T-helper 2 cell treated with Interferon-gamma antibody and Interleukin-4, amounts not matched to agents 5 μg/mL and 100 μg/mL, for 36 hours (primary cell): ENCODE data around the gene SEMA6A.

Experiments
- DNase-seq: peaks from one replicate; pipeline ENCODE4 v3.0.0; 2021; ENCODE audit warnings: low spot score
- H3K27ac Mint-ChIP-seq: one replicate; pipeline ENCODE4 v1.8.0; 2021; ENCODE audit warnings: mild to moderate bottlenecking, mixed read lengths
- H3K27me3 Mint-ChIP-seq: one replicate; pipeline ENCODE4 v1.8.0; 2021; ENCODE audit warnings: low read depth, mixed read lengths
- H3K36me3 Mint-ChIP-seq: one replicate; pipeline ENCODE4 v1.8.0; 2021; ENCODE audit warnings: low read depth, mixed read lengths
- H3K4me1 Mint-ChIP-seq: one replicate; pipeline ENCODE4 v1.8.0; 2021; ENCODE audit warnings: low read depth, mixed read lengths
- H3K4me3 Mint-ChIP-seq: one replicate; pipeline ENCODE4 v1.8.0; 2022; ENCODE audit warnings: mild to moderate bottlenecking, moderate library complexity, mixed read lengths
- H3K9me3 Mint-ChIP-seq: one replicate; pipeline ENCODE4 v1.8.0; 2021; ENCODE audit warnings: mixed read lengths

Gene SEMA6A

GRCh38 chr5:116453988-116454411, 120.6 kb downstream of the SEMA6A start:
- Mint-ChIP-seq H3K4me3 (no peak overlapping the region), H3K27me3 (no peaks in the 10 kb centered on the region), H3K9me3 (no peaks in the 10 kb centered on the region), H3K27ac (no peak overlapping the region), H3K4me1 (peaks cover 2% of the 10 kb centered on the region), H3K36me3 (no peaks in the 10 kb centered on the region)
- no peak for DNase-seq

GRCh38 chr5:116452774-116453368, 121.8 kb downstream of the SEMA6A start:
- peaks cover 2% of the 10 kb centered on the region for H3K4me1 Mint-ChIP-seq
- H3K9me3 Mint-ChIP-seq: no peaks in the 10 kb centered on the region
- H3K27ac Mint-ChIP-seq: no peak overlapping the region
- DNase-seq: no peak
- H3K27me3 Mint-ChIP-seq: no peaks in the 10 kb centered on the region
- no peak overlapping the region for H3K4me3 Mint-ChIP-seq
- no peaks in the 10 kb centered on the region for H3K36me3 Mint-ChIP-seq

- Mint-ChIP-seq H3K4me3 (no peak overlapping the region), H3K36me3 (no peaks in the 10 kb centered on the region), H3K27ac (no peak overlapping the region), H3K4me1 (peaks cover 2% of the 10 kb centered on the region), H3K27me3 (no peaks in the 10 kb centered on the region), H3K9me3 (no peaks in the 10 kb centered on the region)
- no peak for DNase-seq
These were observed 122.6 kb downstream of the SEMA6A start for GRCh38 chr5:116451905-116452450.

GRCh38 chr5:116451066-116451465, 123.6 kb downstream of the SEMA6A start:
- no peak for DNase-seq
- H3K27ac Mint-ChIP-seq: no peak overlapping the region
- H3K27me3 Mint-ChIP-seq: no peaks in the 10 kb centered on the region
- H3K36me3 Mint-ChIP-seq: no peaks in the 10 kb centered on the region
- no peaks in the 10 kb centered on the region for H3K9me3 Mint-ChIP-seq
- peaks cover 2% of the 10 kb centered on the region for H3K4me1 Mint-ChIP-seq
- H3K4me3 Mint-ChIP-seq: no peak overlapping the region

- Mint-ChIP-seq H3K4me1 (no peaks in the 10 kb centered on the region), H3K9me3 (no peaks in the 10 kb centered on the region), H3K27me3 (no peaks in the 10 kb centered on the region), H3K4me3 (no peak overlapping the region), H3K36me3 (no peaks in the 10 kb centered on the region), H3K27ac (no peak overlapping the region)
- DNase-seq: no peak
These were observed 125.2 kb downstream of the SEMA6A start for GRCh38 chr5:116449458-116449857.

GRCh38 chr5:116448870-116449427, 125.7 kb downstream of the SEMA6A start:
- H3K27me3 Mint-ChIP-seq: no peaks in the 10 kb centered on the region
- H3K4me3 Mint-ChIP-seq: no peak overlapping the region
- no peaks in the 10 kb centered on the region for H3K4me1 Mint-ChIP-seq
- no peaks in the 10 kb centered on the region for H3K9me3 Mint-ChIP-seq
- DNase-seq: no peak
- H3K36me3 Mint-ChIP-seq: no peaks in the 10 kb centered on the region
- H3K27ac Mint-ChIP-seq: no peak overlapping the region

GRCh38 chr5:116448450-116448849, 126.2 kb downstream of the SEMA6A start:
- no peak for DNase-seq
- Mint-ChIP-seq H3K27ac (no peak overlapping the region), H3K27me3 (no peaks in the 10 kb centered on the region), H3K9me3 (no peaks in the 10 kb centered on the region), H3K4me1 (no peaks in the 10 kb centered on the region), H3K36me3 (no peaks in the 10 kb centered on the region), H3K4me3 (no peak overlapping the region)

- Mint-ChIP-seq H3K27me3 (no peaks in the 10 kb centered on the region), H3K9me3 (no peaks in the 10 kb centered on the region), H3K36me3 (no peaks in the 10 kb centered on the region), H3K4me3 (no peak overlapping the region), H3K4me1 (no peaks in the 10 kb centered on the region), H3K27ac (no peak overlapping the region)
- DNase-seq: no peak
These were observed 128.1 kb downstream of the SEMA6A start for GRCh38 chr5:116446356-116447005.

GRCh38 chr5:116445311-116445710, 129.3 kb downstream of the SEMA6A start:
- no peaks in the 10 kb centered on the region for H3K4me1 Mint-ChIP-seq
- H3K27ac Mint-ChIP-seq: no peak overlapping the region
- H3K36me3 Mint-ChIP-seq: no peaks in the 10 kb centered on the region
- no peaks in the 10 kb centered on the region for H3K9me3 Mint-ChIP-seq
- DNase-seq: no peak
- H3K27me3 Mint-ChIP-seq: no peaks in the 10 kb centered on the region
- no peak overlapping the region for H3K4me3 Mint-ChIP-seq

GRCh38 chr5:116444373-116445295, 130.0 kb downstream of the SEMA6A start:
- Mint-ChIP-seq H3K9me3 (no peaks in the 10 kb centered on the region), H3K4me3 (no peak overlapping the region), H3K4me1 (no peaks in the 10 kb centered on the region), H3K27me3 (no peaks in the 10 kb centered on the region), H3K27ac (no peak overlapping the region), H3K36me3 (no peaks in the 10 kb centered on the region)
- DNase-seq: no peak

GRCh38 chr5:116442931-116443551, 131.6 kb downstream of the SEMA6A start:
- DNase-seq: no peak
- H3K9me3 Mint-ChIP-seq: no peaks in the 10 kb centered on the region
- H3K27me3 Mint-ChIP-seq: no peaks in the 10 kb centered on the region
- H3K4me3 Mint-ChIP-seq: no peak overlapping the region
- no peak overlapping the region for H3K27ac Mint-ChIP-seq
- H3K36me3 Mint-ChIP-seq: no peaks in the 10 kb centered on the region
- H3K4me1 Mint-ChIP-seq: no peaks in the 10 kb centered on the region

GRCh38 chr5:116442095-116442534, 132.5 kb downstream of the SEMA6A start:
- no peak for DNase-seq
- Mint-ChIP-seq H3K4me1 (no peaks in the 10 kb centered on the region), H3K9me3 (no peaks in the 10 kb centered on the region), H3K27ac (no peak overlapping the region), H3K4me3 (no peak overlapping the region), H3K27me3 (no peaks in the 10 kb centered on the region), H3K36me3 (no peaks in the 10 kb centered on the region)

GRCh38 chr5:116441223-116441622, 133.4 kb downstream of the SEMA6A start:
- no peak for DNase-seq
- no peaks in the 10 kb centered on the region for H3K36me3 Mint-ChIP-seq
- no peak overlapping the region for H3K27ac Mint-ChIP-seq

More at GRCh38 chr5:116441223-116441622, 133.4 kb downstream of the SEMA6A start:
- Mint-ChIP-seq H3K27me3 (no peaks in the 10 kb centered on the region), H3K4me3 (no peak overlapping the region), H3K4me1 (no peaks in the 10 kb centered on the region), H3K9me3 (no peaks in the 10 kb centered on the region)
